H1 (cell line): ENCODE measurements around the gene SEPTIN2. TPM values are rescaled to one million over a fixed set of nuclear protein-coding genes. Genes with fewer than 3 reads are reported as not detected.

ENCODE experiments used
- ATF2 ChIP-seq: IDR thresholded peaks from 2 replicates; pipeline ENCODE4 v1.6.1; 2012; ENCODE audit warnings: low read length, inconsistent platforms
- MAFK ChIP-seq: IDR thresholded peaks from 2 replicates; pipeline ENCODE4 v1.6.1; 2012; ENCODE audit warnings: low read depth, mild to moderate bottlenecking, improper control_type of control experiment, low read length
- PHF8 ChIP-seq: fragments of 200-600 bp; sonication (generic); conservative IDR thresholded peaks from 2 replicates; pipeline ENCODE4 v1.7.1; 2012; ENCODE audit warnings: low read depth, mild to moderate bottlenecking, inconsistent platforms, low read length, moderate library complexity
- RBBP5 ChIP-seq: IDR thresholded peaks from 2 replicates; pipeline ENCODE4 v1.7.1; 2012; ENCODE audit warnings: low read depth, mild to moderate bottlenecking, inconsistent platforms, low read length, moderate library complexity, borderline replicate concordance
- RFX5 ChIP-seq: IDR thresholded peaks from 2 replicates; pipeline ENCODE4 v1.6.1; 2011; ENCODE audit warnings: low read depth, low read length, improper control_type of control experiment, borderline replicate concordance
- SIX5 ChIP-seq: IDR thresholded peaks from 2 replicates; pipeline ENCODE4 v1.6.1; 2011; ENCODE audit warnings: mild to moderate bottlenecking, low read depth, low read length
- SUZ12 ChIP-seq: fragments of 200-600 bp; sonication (generic); IDR thresholded peaks from 2 replicates; pipeline ENCODE4 v1.6.1; 2012; ENCODE audit warnings: mild to moderate bottlenecking, inconsistent platforms, low read length, moderate library complexity, mixed read lengths
- polyA plus RNA-seq, 7 experiments: library from polyadenylated mRNA; depleted of rRNA in 3 of 7; stranded (reverse) in 5 of 7; unstranded in 2 of 7; fragments of >200 nt in 5 of 7; fragments of 200-250 nt in 2 of 7; gene quantifications; 1 replicate in 5 of 7; 2 replicates in 1 of 7; 4 replicates in 1 of 7; pipeline versions ENCODE4 v1.2.1 to v1.2.3, GENCODE V29; 2011 to 2013; ENCODE audit warnings: missing spikeins in 2 of 7, mixed read lengths in 2 of 7
- total RNA-seq: library from RNA; stranded (reverse); fragmentation: NEBNext Ultra II Directional; extraction: Animal tissue kit (Norgen Biotek cat#: 25700); gene quantifications from 2 replicates; pipeline ENCODE4 v1.2.1, GENCODE V29; 2021

SEPTIN2 gene
- total and polyA plus RNA-seq, 2 of the 8 experiments (the other 6 are each of a cell fraction or from before 2014, with no cell fraction given), result 392 to 650 TPM

GRCh38 chr2:241291153-241291552 is 24.6 kb upstream of the SEPTIN2 start (continued):
- TF ChIP-seq RBBP5 (no peak), SIX5 (no peak), SUZ12 (no peak), MAFK (no peak), ATF2 (no peak), PHF8 (no peak), RFX5 (no peak)
